Measurements from ENCODE around the gene OPHN1. TPM values are rescaled to one million over a fixed set of nuclear protein-coding genes. Genes with fewer than 3 reads are reported as not detected.
"Not testable (repeated sequence)": the region's sequence is repeated elsewhere in the genome, so short reads cannot be mapped to it uniquely, and the experiment has no call there.

OPHN1 gene
- total RNA-seq, 1 experiment from 2014 or later: 4.4 TPM

DNA sequence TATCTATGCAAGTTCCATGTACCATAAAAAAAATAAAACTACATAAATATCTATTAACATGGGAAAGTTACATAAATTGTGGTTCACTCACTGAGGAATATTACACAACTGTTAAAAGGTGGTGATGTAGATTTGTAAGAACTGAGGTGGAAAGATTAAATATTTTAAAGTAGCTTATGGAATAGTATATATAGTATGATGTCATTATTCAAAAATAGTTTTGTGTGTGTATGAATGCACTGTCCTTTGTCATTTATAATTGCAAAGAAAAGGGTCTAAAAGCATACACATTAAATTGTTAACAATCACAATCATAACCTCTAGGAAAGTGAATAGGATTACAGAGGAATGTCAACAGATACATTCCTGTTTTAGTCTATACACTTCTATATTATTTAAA is 355.9 kb downstream of the OPHN1 start:
- ATAC-seq (no peak), DNase-seq (ENCODE audit: low spot score) (no peak)
- H3K36me3 Mint-ChIP-seq: no peaks in the 10 kb centered on the region
- no peak overlapping the region for H3K27ac Mint-ChIP-seq
- POLR2A ChIA-PET: no interaction called here
- peaks cover 7% of the 10 kb centered on the region; the same call in 1 of the 2 replicates for H3K4me1 Mint-ChIP-seq
- CTCF ChIA-PET: interaction anchor here (1.1 kb wide), 1 partner anchor 58 kb away, joined by 3 read pairs; no protein-coding TSS in a partner anchor
- TF ChIP-seq, protein P1, sequence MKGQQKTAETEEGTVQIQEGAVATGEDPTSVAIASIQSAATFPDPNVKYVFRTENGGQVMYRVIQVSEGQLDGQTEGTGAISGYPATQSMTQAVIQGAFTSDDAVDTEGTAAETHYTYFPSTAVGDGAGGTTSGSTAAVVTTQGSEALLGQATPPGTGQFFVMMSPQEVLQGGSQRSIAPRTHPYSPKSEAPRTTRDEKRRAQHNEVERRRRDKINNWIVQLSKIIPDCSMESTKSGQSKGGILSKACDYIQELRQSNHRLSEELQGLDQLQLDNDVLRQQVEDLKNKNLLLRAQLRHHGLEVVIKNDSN (CRISPR knock-in tag; IDR thresholded peaks at IDR 0.05): no peak
- TF ChIP-seq, protein P2, sequence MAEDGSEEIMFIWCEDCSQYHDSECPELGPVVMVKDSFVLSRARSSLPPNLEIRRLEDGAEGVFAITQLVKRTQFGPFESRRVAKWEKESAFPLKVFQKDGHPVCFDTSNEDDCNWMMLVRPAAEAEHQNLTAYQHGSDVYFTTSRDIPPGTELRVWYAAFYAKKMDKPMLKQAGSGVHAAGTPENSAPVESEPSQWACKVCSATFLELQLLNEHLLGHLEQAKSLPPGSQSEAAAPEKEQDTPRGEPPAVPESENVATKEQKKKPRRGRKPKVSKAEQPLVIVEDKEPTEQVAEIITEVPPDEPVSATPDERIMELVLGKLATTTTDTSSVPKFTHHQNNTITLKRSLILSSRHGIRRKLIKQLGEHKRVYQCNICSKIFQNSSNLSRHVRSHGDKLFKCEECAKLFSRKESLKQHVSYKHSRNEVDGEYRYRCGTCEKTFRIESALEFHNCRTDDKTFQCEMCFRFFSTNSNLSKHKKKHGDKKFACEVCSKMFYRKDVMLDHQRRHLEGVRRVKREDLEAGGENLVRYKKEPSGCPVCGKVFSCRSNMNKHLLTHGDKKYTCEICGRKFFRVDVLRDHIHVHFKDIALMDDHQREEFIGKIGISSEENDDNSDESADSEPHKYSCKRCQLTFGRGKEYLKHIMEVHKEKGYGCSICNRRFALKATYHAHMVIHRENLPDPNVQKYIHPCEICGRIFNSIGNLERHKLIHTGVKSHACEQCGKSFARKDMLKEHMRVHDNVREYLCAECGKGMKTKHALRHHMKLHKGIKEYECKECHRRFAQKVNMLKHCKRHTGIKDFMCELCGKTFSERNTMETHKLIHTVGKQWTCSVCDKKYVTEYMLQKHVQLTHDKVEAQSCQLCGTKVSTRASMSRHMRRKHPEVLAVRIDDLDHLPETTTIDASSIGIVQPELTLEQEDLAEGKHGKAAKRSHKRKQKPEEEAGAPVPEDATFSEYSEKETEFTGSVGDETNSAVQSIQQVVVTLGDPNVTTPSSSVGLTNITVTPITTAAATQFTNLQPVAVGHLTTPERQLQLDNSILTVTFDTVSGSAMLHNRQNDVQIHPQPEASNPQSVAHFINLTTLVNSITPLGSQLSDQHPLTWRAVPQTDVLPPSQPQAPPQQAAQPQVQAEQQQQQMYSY (CRISPR knock-in tag; IDR thresholded peaks at IDR 0.05): no peak
- no peak for TF ChIP-seq ESRRA (CRISPR knock-in tag; IDR thresholded peaks at IDR 0.05; ENCODE audit: borderline replicate concordance)
- no peak for TF ChIP-seq KAT7 (CRISPR knock-in tag; IDR thresholded peaks at IDR 0.05; ENCODE audit: borderline replicate concordance)
- TF ChIP-seq ATF1 (CRISPR knock-in tag; IDR thresholded peaks at IDR 0.05): no peak
- TF ChIP-seq, protein P3, sequence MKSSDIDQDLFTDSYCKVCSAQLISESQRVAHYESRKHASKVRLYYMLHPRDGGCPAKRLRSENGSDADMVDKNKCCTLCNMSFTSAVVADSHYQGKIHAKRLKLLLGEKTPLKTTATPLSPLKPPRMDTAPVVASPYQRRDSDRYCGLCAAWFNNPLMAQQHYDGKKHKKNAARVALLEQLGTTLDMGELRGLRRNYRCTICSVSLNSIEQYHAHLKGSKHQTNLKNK (CRISPR knock-in tag; IDR thresholded peaks at IDR 0.05): no peak
- no peak for TF ChIP-seq GTF2I (CRISPR knock-in tag; conservative IDR thresholded peaks at IDR 0.05)
- TF ChIP-seq, protein P4, sequence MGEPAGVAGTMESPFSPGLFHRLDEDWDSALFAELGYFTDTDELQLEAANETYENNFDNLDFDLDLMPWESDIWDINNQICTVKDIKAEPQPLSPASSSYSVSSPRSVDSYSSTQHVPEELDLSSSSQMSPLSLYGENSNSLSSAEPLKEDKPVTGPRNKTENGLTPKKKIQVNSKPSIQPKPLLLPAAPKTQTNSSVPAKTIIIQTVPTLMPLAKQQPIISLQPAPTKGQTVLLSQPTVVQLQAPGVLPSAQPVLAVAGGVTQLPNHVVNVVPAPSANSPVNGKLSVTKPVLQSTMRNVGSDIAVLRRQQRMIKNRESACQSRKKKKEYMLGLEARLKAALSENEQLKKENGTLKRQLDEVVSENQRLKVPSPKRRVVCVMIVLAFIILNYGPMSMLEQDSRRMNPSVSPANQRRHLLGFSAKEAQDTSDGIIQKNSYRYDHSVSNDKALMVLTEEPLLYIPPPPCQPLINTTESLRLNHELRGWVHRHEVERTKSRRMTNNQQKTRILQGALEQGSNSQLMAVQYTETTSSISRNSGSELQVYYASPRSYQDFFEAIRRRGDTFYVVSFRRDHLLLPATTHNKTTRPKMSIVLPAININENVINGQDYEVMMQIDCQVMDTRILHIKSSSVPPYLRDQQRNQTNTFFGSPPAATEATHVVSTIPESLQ (CRISPR knock-in tag; IDR thresholded peaks at IDR 0.05): no peak
- TF ChIP-seq, protein P5, sequence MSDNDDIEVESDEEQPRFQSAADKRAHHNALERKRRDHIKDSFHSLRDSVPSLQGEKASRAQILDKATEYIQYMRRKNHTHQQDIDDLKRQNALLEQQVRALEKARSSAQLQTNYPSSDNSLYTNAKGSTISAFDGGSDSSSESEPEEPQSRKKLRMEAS (CRISPR knock-in tag; IDR thresholded peaks at IDR 0.05): no peak
- TF ChIP-seq, protein P6, sequence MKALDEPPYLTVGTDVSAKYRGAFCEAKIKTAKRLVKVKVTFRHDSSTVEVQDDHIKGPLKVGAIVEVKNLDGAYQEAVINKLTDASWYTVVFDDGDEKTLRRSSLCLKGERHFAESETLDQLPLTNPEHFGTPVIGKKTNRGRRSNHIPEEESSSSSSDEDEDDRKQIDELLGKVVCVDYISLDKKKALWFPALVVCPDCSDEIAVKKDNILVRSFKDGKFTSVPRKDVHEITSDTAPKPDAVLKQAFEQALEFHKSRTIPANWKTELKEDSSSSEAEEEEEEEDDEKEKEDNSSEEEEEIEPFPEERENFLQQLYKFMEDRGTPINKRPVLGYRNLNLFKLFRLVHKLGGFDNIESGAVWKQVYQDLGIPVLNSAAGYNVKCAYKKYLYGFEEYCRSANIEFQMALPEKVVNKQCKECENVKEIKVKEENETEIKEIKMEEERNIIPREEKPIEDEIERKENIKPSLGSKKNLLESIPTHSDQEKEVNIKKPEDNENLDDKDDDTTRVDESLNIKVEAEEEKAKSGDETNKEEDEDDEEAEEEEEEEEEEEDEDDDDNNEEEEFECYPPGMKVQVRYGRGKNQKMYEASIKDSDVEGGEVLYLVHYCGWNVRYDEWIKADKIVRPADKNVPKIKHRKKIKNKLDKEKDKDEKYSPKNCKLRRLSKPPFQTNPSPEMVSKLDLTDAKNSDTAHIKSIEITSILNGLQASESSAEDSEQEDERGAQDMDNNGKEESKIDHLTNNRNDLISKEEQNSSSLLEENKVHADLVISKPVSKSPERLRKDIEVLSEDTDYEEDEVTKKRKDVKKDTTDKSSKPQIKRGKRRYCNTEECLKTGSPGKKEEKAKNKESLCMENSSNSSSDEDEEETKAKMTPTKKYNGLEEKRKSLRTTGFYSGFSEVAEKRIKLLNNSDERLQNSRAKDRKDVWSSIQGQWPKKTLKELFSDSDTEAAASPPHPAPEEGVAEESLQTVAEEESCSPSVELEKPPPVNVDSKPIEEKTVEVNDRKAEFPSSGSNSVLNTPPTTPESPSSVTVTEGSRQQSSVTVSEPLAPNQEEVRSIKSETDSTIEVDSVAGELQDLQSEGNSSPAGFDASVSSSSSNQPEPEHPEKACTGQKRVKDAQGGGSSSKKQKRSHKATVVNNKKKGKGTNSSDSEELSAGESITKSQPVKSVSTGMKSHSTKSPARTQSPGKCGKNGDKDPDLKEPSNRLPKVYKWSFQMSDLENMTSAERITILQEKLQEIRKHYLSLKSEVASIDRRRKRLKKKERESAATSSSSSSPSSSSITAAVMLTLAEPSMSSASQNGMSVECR (CRISPR knock-in tag; IDR thresholded peaks at IDR 0.05; ENCODE audit: borderline replicate concordance): no peak
- no peak for TF ChIP-seq ETV6 (CRISPR knock-in tag; IDR thresholded peaks at IDR 0.05)
- TF ChIP-seq SP1 (CRISPR knock-in tag; conservative IDR thresholded peaks at IDR 0.05): no peak
- TF ChIP-seq FOXP1 (CRISPR knock-in tag; IDR thresholded peaks at IDR 0.05; ENCODE audit: borderline replicate concordance): no peak
- no peak overlapping the region for H3K4me3 Mint-ChIP-seq
- no peaks in the 10 kb centered on the region; the same call in 1 of the 2 replicates for H3K9me3 Mint-ChIP-seq
- no peaks in the 10 kb centered on the region for H3K27me3 Mint-ChIP-seq (ENCODE audit: low read depth)

DNA sequence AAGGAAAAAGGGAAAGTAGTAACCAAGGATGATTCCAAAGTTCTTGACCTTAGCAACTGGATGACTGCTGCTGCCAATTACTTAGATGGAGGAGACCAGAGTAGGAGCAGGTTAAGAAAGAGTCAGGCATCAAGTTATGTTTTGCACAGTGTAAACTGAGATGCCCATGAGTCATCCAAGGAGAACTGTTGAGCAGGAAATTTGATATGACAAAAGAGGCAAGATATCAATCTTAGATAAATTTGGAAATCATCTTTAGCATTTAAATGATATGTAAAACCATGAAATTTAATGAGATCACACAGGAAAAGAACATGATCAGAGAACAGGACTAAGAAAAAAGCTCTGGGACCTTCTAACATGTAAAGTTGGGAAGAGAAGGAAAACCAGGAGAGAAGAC is 361.3 kb downstream of the OPHN1 start:
- H3K36me3 Mint-ChIP-seq: no peaks in the 10 kb centered on the region
- H3K4me1 Mint-ChIP-seq: peaks cover 7% of the 10 kb centered on the region; the same call in 1 of the 2 replicates
- H3K4me3 Mint-ChIP-seq: no peak overlapping the region
- DNase-seq (ENCODE audit: low spot score) (no peak), ATAC-seq (no peak)
- CTCF ChIA-PET: no interaction called here
- POLR2A ChIA-PET: no interaction called here
- no peak overlapping the region for H3K27ac Mint-ChIP-seq
- no peaks in the 10 kb centered on the region; the same call in 1 of the 2 replicates for H3K27me3 Mint-ChIP-seq (ENCODE audit: low read depth)
- TF ChIP-seq, protein P7, sequence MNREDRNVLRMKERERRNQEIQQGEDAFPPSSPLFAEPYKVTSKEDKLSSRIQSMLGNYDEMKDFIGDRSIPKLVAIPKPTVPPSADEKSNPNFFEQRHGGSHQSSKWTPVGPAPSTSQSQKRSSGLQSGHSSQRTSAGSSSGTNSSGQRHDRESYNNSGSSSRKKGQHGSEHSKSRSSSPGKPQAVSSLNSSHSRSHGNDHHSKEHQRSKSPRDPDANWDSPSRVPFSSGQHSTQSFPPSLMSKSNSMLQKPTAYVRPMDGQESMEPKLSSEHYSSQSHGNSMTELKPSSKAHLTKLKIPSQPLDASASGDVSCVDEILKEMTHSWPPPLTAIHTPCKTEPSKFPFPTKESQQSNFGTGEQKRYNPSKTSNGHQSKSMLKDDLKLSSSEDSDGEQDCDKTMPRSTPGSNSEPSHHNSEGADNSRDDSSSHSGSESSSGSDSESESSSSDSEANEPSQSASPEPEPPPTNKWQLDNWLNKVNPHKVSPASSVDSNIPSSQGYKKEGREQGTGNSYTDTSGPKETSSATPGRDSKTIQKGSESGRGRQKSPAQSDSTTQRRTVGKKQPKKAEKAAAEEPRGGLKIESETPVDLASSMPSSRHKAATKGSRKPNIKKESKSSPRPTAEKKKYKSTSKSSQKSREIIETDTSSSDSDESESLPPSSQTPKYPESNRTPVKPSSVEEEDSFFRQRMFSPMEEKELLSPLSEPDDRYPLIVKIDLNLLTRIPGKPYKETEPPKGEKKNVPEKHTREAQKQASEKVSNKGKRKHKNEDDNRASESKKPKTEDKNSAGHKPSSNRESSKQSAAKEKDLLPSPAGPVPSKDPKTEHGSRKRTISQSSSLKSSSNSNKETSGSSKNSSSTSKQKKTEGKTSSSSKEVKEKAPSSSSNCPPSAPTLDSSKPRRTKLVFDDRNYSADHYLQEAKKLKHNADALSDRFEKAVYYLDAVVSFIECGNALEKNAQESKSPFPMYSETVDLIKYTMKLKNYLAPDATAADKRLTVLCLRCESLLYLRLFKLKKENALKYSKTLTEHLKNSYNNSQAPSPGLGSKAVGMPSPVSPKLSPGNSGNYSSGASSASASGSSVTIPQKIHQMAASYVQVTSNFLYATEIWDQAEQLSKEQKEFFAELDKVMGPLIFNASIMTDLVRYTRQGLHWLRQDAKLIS (CRISPR knock-in tag; IDR thresholded peaks at IDR 0.05; ENCODE audit: borderline replicate concordance): no peak
- H3K9me3 Mint-ChIP-seq: no peaks in the 10 kb centered on the region; the same call in 1 of the 2 replicates

DNA sequence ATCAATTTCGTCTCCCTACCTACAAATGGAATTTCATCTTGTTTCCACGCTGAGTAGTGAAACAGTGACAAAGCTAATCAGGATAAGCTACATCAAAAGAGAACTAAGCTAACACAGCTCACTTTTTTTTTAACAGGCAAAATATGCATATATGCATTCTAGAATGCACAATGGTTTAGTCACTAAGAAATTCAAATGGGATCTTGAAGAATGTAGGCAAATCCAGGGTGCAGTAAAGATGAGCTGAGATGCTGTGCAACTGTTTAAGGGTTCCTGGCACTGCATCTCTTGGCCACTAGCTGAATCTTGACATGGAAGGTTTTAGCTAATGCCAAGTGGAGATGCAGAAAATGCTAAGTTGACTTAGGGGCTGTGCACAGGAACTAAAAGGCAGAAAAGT is 363.2 kb downstream of the OPHN1 start:
- ATAC-seq; CTCF ChIA-PET; H3K4me1 Mint-ChIP-seq; H3K27me3 Mint-ChIP-seq (ENCODE audit: low read depth); H3K36me3 Mint-ChIP-seq; DNase-seq (ENCODE audit: low spot score); H3K9me3 Mint-ChIP-seq; H3K27ac Mint-ChIP-seq; POLR2A ChIA-PET; H3K4me3 Mint-ChIP-seq: not testable (repeated sequence)
